Effector memory CD4-positive, alpha-beta T cell (primary cell): ENCODE measurements around the gene GRM1.

ENCODE experiments used
- DNase-seq, 3 donors: peaks; one replicate each; pipeline ENCODE4 v3.0.0-alpha.2; 2020
- H3K27ac ChIP-seq: 2 replicates; pipeline ENCODE4 v1.7.0; 2013; ENCODE audit warnings: mild to moderate bottlenecking, low read length, moderate library complexity; ENCODE audit not compliant: insufficient read depth, poor library complexity, severe bottlenecking
- H3K27me3 ChIP-seq: replicated peaks from 2 replicates; pipeline ENCODE4 v1.7.0; 2013; ENCODE audit warnings: mild to moderate bottlenecking, low read length; ENCODE audit not compliant: insufficient read depth, control insufficient read depth, poor library complexity, severe bottlenecking
- H3K36me3 ChIP-seq: 2 replicates; pipeline ENCODE4 v1.7.0; 2013; ENCODE audit warnings: mild to moderate bottlenecking, low read length, moderate library complexity; ENCODE audit not compliant: control insufficient read depth, insufficient read depth
- H3K4me1 ChIP-seq: 2 replicates; pipeline ENCODE4 v1.7.0; 2013; ENCODE audit warnings: low read length, mild to moderate bottlenecking; ENCODE audit not compliant: control insufficient read depth, insufficient read depth, poor library complexity, severe bottlenecking
- H3K4me3 ChIP-seq: 2 replicates; pipeline ENCODE4 v1.7.0; 2013; ENCODE audit warnings: low read length, low read depth, mild to moderate bottlenecking; ENCODE audit not compliant: insufficient read depth, poor library complexity, severe bottlenecking
- H3K9me3 ChIP-seq: 2 replicates; pipeline ENCODE4 v1.7.0; 2013; ENCODE audit warnings: mild to moderate bottlenecking, low read length, moderate library complexity; ENCODE audit not compliant: control insufficient read depth

Gene GRM1

GRCh38 chr6:146127447-146128215 lies 98.8 kb downstream of the GRM1 start:
- no peaks in the 10 kb centered on the region for H3K27me3 ChIP-seq
- no peaks in the 10 kb centered on the region for H3K4me1 ChIP-seq
- H3K36me3 ChIP-seq: no peaks in the 10 kb centered on the region
- DNase-seq: no peak
- no peak overlapping the region for H3K4me3 ChIP-seq
- H3K27ac ChIP-seq: no peak overlapping the region
- no peaks in the 10 kb centered on the region for H3K9me3 ChIP-seq

GRCh38 chr6:146133866-146134265 lies 105.0 kb downstream of the GRM1 start:
- Histone ChIP-seq H3K4me1 (no peaks in the 10 kb centered on the region), H3K27ac (no peak overlapping the region), H3K27me3 (no peaks in the 10 kb centered on the region), H3K9me3 (no peaks in the 10 kb centered on the region), H3K36me3 (no peaks in the 10 kb centered on the region), H3K4me3 (no peak overlapping the region)
- no peak for DNase-seq

- Histone ChIP-seq H3K4me3 (no peak overlapping the region), H3K27me3 (no peaks in the 10 kb centered on the region), H3K36me3 (no peaks in the 10 kb centered on the region), H3K27ac (no peak overlapping the region), H3K4me1 (no peaks in the 10 kb centered on the region), H3K9me3 (no peaks in the 10 kb centered on the region)
- DNase-seq: no peak
Observed at GRCh38 chr6:146135167-146135566, 106.3 kb downstream of the GRM1 start.

GRCh38 chr6:146146836-146147235 lies 118.0 kb downstream of the GRM1 start:
- H3K4me1 ChIP-seq: no peaks in the 10 kb centered on the region
- no peak overlapping the region for H3K4me3 ChIP-seq
- H3K27ac ChIP-seq: no peak overlapping the region
- H3K36me3 ChIP-seq: no peaks in the 10 kb centered on the region
- DNase-seq: no peak
- H3K27me3 ChIP-seq: no peaks in the 10 kb centered on the region
- H3K9me3 ChIP-seq: no peaks in the 10 kb centered on the region

GRCh38 chr6:146149770-146150169 lies 120.9 kb downstream of the GRM1 start:
- no peak overlapping the region for H3K27ac ChIP-seq
- no peak overlapping the region for H3K4me3 ChIP-seq
- H3K36me3 ChIP-seq: no peaks in the 10 kb centered on the region
- H3K27me3 ChIP-seq: no peaks in the 10 kb centered on the region
- no peak for DNase-seq
- no peaks in the 10 kb centered on the region for H3K4me1 ChIP-seq
- no peaks in the 10 kb centered on the region for H3K9me3 ChIP-seq

- Histone ChIP-seq H3K36me3 (no peaks in the 10 kb centered on the region), H3K9me3 (no peaks in the 10 kb centered on the region), H3K27me3 (no peaks in the 10 kb centered on the region), H3K27ac (no peak overlapping the region), H3K4me1 (no peaks in the 10 kb centered on the region), H3K4me3 (no peak overlapping the region)
- DNase-seq: no peak
Observed at GRCh38 chr6:146153040-146153758, 124.3 kb downstream of the GRM1 start.

- no peaks in the 10 kb centered on the region for H3K36me3 ChIP-seq
- H3K27ac ChIP-seq: no peak overlapping the region
- H3K4me1 ChIP-seq: no peaks in the 10 kb centered on the region
- H3K4me3 ChIP-seq: no peak overlapping the region
- no peaks in the 10 kb centered on the region for H3K27me3 ChIP-seq
- DNase-seq: no peak
- no peaks in the 10 kb centered on the region for H3K9me3 ChIP-seq
Observed at GRCh38 chr6:146154197-146154596, 125.3 kb downstream of the GRM1 start.

- no peak for DNase-seq
- Histone ChIP-seq H3K36me3 (no peaks in the 10 kb centered on the region), H3K27me3 (no peaks in the 10 kb centered on the region), H3K9me3 (no peaks in the 10 kb centered on the region), H3K4me3 (no peak overlapping the region), H3K4me1 (no peaks in the 10 kb centered on the region), H3K27ac (no peak overlapping the region)
Observed at GRCh38 chr6:146161664-146162063, 132.8 kb downstream of the GRM1 start.

GRCh38 chr6:146169872-146170271 lies 141.0 kb downstream of the GRM1 start:
- H3K4me1 ChIP-seq: no peaks in the 10 kb centered on the region
- H3K4me3 ChIP-seq: no peak overlapping the region
- no peaks in the 10 kb centered on the region for H3K9me3 ChIP-seq
- no peaks in the 10 kb centered on the region for H3K27me3 ChIP-seq
- H3K27ac ChIP-seq: no peak overlapping the region
- no peak for DNase-seq
- no peaks in the 10 kb centered on the region for H3K36me3 ChIP-seq

- no peaks in the 10 kb centered on the region for H3K9me3 ChIP-seq
- no peak for DNase-seq
- no peaks in the 10 kb centered on the region for H3K4me1 ChIP-seq
- no peaks in the 10 kb centered on the region for H3K36me3 ChIP-seq
- H3K27ac ChIP-seq: no peak overlapping the region
- H3K27me3 ChIP-seq: no peaks in the 10 kb centered on the region
- H3K4me3 ChIP-seq: no peak overlapping the region
Observed at GRCh38 chr6:146177785-146178184, 148.9 kb downstream of the GRM1 start.
